ENCODE data around the gene TREML4.
A peak's percentile ranks its signal among the peaks of the same experiment; 100 is the strongest.
"Not testable (repeated sequence)": the region's sequence is repeated elsewhere in the genome, so short reads cannot be mapped to it uniquely, and the experiment has no call there.

The TREML4 gene

GRCh38 chr6:41186031-41186562, 42.1 kb upstream of the TREML4 start:
- no peak for DNase-seq (ENCODE audit: low read depth)
- TF ChIP-seq MYC (IDR thresholded peaks at IDR 0.05; ENCODE audit: low read depth, low read length) = no peak
- TF ChIP-seq, protein P1, sequence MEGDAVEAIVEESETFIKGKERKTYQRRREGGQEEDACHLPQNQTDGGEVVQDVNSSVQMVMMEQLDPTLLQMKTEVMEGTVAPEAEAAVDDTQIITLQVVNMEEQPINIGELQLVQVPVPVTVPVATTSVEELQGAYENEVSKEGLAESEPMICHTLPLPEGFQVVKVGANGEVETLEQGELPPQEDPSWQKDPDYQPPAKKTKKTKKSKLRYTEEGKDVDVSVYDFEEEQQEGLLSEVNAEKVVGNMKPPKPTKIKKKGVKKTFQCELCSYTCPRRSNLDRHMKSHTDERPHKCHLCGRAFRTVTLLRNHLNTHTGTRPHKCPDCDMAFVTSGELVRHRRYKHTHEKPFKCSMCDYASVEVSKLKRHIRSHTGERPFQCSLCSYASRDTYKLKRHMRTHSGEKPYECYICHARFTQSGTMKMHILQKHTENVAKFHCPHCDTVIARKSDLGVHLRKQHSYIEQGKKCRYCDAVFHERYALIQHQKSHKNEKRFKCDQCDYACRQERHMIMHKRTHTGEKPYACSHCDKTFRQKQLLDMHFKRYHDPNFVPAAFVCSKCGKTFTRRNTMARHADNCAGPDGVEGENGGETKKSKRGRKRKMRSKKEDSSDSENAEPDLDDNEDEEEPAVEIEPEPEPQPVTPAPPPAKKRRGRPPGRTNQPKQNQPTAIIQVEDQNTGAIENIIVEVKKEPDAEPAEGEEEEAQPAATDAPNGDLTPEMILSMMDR (IDR thresholded peaks at IDR 0.05; ENCODE audit: low read depth, low read length) = no peak
- TF ChIP-seq MAX (IDR thresholded peaks at IDR 0.05; ENCODE audit: low read depth, low read length) = no peak
- TF ChIP-seq POLR2A (IDR thresholded peaks at IDR 0.05; ENCODE audit: extremely low read depth, insufficient read length) = no peak
- H3K4me3 ChIP-seq (ENCODE audit: low read depth, low read length) = no peak overlapping the region

- TF ChIP-seq POLR2A (IDR thresholded peaks at IDR 0.05; ENCODE audit: extremely low read depth, insufficient read length) (no peak), MYC (IDR thresholded peaks at IDR 0.05; ENCODE audit: low read depth, low read length) (no peak), MAX (IDR thresholded peaks at IDR 0.05; ENCODE audit: low read depth, low read length) (no peak)
- TF ChIP-seq, protein P1 (IDR thresholded peaks at IDR 0.05; ENCODE audit: low read depth, low read length) = no peak
- H3K4me3 ChIP-seq (ENCODE audit: low read depth, low read length) = no peak overlapping the region
- DNase-seq (ENCODE audit: low read depth) = no peak
These were observed 39.9 kb upstream of the TREML4 start for GRCh38 chr6:41187924-41188886.

DNA sequence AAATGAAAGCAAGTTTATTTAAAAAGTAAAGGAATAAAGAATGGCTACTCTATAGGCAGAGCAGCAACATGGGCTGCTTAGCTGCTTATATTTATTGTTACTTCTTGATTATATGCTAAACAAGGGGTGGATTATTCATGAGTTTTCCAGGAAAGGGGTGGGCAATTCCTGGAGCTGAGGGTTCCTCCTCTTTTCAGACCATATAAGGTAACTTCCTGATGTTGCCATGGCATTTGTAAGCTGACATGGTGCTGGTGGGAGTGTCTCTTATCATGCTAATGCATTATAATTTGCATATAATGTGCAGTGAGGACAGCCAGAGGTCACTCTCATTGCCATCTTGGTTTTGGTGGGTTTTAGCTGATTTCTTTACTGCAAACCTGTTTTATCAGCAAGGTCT, 39.1 kb upstream of the TREML4 start:
- not testable (repeated sequence) for H3K4me3 ChIP-seq (ENCODE audit: low read depth, low read length); DNase-seq (ENCODE audit: low read depth)

GRCh38 chr6:41189967-41190366, 38.2 kb upstream of the TREML4 start:
- no peak for DNase-seq (ENCODE audit: low read depth)
- no peak for TF ChIP-seq MYC (IDR thresholded peaks at IDR 0.05; ENCODE audit: low read depth, low read length)
- TF ChIP-seq, protein P1 (IDR thresholded peaks at IDR 0.05; ENCODE audit: low read depth, low read length) = no peak
- TF ChIP-seq POLR2A (IDR thresholded peaks at IDR 0.05; ENCODE audit: extremely low read depth, insufficient read length) = no peak
- no peak for TF ChIP-seq MAX (IDR thresholded peaks at IDR 0.05; ENCODE audit: low read depth, low read length)
- no peak overlapping the region for H3K4me3 ChIP-seq (ENCODE audit: low read depth, low read length)

DNA sequence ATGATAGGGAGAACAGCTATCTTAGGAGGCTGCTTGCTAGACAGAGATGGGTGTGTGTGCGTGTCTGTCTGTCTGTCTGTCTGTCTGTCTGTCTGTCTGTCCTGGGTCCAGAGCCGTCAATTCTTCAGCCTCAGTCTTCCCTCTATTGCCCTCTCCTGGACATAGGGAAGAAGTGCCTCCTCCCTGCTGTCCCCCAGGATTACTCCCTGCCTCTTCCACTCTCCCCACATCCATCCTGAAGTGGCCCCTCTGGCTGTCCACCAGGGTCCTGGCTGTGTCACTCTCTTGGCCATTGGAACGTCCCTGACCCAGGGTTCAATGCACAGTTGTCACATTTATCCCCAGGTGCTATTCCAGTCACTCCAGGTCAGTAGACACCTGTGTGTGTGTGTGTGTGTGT, 37.4 kb upstream of the TREML4 start:
- no peak for TF ChIP-seq POLR2A (IDR thresholded peaks at IDR 0.05; ENCODE audit: extremely low read depth, insufficient read length)
- TF ChIP-seq, protein P1 (IDR thresholded peaks at IDR 0.05; ENCODE audit: low read depth, low read length) = peak; percentile 2
- DNase-seq (ENCODE audit: low read depth) = no peak
- H3K4me3 ChIP-seq (ENCODE audit: low read depth, low read length) = no peak overlapping the region

DNA sequence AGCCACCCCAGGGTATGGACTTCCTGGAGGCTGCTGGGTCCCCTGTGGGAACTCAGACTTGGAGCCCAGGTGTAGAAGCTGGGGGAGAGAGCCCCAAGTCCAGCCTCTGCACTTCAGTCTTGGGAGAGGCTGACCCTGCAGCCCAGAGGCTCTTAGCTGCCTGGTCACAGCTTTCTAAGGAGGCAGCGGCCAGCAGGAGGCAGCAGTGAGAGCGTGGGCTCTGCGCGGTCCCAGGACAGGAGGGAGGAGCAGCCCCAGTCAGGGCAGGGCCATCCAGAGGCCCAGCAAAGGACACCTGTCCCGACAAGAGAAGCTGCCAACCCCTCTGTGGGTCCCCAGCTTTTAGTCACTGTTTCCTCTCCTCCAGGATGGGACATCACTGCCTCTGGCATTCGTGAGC, 36.6 kb upstream of the TREML4 start:
- H3K4me3 ChIP-seq (ENCODE audit: low read depth, low read length) = no peak overlapping the region
- peak; percentile 68 for DNase-seq (ENCODE audit: low read depth)
- no peak for TF ChIP-seq POLR2A (IDR thresholded peaks at IDR 0.05; ENCODE audit: extremely low read depth, insufficient read length)
- no peak for TF ChIP-seq MYC (IDR thresholded peaks at IDR 0.05; ENCODE audit: low read depth, low read length)
- no peak for TF ChIP-seq MAX (IDR thresholded peaks at IDR 0.05; ENCODE audit: low read depth, low read length)
- TF ChIP-seq, protein P1 (IDR thresholded peaks at IDR 0.05; ENCODE audit: low read depth, low read length) = peak; percentile 79

All from NB4 (cell line).